HG03095 (cell line): Measurements from ENCODE around the gene WNT8B.

Experiments used
- ATAC-seq: cut with Tn5 transposase; IDR thresholded peaks from one replicate; pipeline ENCODE4 v1.9.1; 2021; ENCODE audit warnings: moderate library complexity; ENCODE audit not compliant: unreplicated experiment

WNT8B gene

DNA sequence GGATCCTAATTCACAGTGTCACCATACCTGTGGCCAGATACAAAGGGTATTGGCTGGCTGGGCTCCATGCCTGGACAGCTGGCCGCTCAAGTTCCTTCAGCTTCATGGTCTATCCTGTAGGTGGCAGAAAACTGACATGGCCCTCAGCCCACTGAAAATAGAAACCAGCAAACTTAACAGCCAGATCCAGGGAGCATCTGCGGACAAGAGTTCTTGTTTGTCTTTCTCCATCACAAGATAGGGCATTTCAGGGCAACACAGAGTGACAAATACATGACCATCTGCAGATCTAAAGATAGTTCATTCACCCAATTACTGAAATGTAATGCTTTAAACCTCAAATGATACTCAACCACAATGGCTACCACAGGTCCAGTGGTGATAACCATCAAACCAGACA lies 54.0 kb downstream of the WNT8B start:
- no peak for ATAC-seq

DNA sequence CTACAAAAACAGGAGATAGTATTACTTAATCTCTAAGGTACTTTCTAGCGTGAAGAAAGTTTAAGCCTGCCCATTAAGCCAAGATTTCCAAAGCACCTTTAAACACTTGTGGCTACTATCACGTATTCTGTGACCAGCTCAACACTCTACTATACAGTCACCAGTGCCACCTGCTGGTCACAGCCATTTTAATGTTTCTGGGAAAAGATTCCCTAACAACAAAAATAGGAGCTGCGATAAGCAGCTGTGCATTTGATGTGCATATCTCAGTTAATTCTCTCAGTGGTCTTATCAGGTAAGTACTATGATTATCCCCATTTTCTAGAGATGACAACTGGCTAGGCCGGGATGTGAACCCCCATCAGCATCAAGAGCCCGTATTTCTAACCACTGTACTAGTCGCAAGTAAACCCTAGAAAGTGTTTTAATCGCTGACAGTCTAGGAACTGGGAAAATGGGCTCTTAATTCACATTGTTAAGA lies 56.0 kb downstream of the WNT8B start:
- ATAC-seq: no peak

DNA sequence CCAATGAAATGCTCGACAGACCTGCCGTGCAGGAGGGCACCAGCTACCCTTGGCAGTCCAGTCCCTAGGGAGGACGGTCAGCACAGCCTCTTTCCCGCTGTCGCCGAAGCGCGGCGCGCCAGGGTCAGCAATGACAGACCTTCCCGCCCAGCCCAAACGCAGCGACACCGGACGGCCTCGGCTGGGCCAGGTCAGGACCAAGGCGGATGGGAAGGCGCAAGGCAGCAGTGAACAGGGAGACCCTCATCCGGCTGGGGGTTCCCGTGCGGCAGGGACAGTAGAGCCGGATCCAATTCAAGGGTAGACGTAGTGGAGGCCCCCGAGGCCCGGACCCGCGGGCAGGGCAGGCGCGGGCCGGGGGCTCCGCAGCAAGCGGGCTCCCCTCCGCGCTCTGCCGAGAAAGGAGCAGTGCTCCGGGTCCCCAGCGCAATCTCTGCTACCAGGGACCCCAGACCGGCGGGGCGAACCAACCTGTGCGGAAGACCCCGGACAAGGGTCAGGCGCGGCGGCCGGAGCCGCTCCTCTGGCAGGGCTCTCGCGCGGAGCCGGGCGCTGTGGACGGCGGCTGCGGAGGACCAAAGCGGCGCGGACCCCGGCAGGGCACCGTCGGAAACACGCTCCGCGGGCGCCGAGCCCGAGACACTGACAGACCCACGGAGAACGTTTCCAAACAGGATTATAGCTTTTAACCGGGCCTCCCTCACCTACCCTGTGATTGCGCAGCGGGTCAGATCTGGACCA lies 56.7 kb downstream of the WNT8B start, which contains the start of gene SEC31B:
Gene SEC31B, minus strand, starts transcription at position 551 of the 741 bp plus-strand sequence. CDS start 2,909 bp downstream, outside the sequence.
- ATAC-seq: no peak

DNA sequence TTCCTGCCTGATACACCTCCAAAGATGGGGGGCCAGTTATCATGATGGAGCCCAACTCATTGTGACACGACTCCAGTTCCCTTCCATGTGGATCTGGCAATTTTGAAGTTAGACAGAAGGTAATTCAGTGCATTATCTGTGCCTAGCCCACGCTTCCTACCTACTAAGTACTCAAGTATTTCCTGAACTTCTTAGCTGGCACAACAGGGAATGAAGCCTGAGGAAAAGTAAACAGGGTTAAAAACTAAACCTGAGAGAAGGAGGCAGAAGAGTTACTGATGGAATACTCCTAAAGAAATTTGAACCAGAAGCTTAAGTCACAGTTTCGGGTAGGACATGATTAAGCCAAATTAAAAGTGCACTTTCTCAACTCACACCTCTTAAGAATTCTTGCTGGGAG lies 58.0 kb downstream of the WNT8B start:
- ATAC-seq: no peak

DNA sequence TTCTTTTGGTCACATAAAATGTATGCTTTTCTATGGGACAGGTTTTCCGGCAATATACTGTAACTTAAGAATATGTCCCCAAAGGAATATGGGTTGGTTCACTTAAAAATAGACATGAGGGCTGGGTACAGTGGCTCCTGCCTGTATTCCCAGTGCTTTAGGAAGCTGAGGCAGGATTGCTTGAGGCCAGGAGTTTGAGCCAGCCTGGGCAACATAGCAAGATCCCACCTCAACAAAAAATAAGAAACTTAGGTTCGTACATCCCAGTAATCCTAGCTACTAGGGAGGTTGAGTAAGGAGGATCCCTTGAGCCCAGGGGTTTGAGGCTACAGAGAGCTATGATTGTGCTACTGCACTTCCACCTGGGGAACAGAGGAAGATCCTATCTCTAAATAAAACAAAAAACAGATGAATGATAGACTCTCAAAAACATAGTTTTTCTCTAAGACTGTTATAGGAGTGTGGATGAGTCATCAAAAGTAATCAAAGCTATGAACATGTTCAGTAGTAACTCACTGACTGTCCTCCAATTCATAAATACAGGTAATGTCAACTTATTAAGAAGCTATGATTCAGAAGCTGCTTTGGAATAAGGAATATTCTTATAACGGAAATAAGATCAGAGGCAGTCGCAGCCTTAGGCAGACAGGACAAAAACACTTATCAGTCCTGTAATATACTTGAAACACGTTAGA lies 59.4 kb downstream of the WNT8B start:
- ATAC-seq: no peak

DNA sequence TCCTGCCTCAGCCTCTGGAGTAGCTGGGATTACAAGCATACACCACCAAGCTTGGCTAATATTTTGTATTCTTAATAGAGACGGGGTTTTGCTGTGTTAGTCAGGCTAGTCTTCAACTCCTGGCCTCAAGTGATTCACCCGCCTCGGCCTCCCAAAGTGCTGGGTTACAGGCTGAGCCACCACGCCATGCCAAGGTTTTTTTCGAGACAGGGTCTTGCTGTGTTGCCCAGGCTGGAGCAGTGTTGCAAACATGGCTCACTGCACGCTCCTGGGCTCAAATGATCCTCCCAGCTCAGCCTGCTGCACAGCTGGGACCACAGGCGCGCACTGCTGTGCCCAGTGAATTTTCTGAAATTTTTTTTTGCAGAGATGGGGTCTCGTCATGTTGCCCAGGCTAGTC lies 60.1 kb downstream of the WNT8B start:
- ATAC-seq: no peak

DNA sequence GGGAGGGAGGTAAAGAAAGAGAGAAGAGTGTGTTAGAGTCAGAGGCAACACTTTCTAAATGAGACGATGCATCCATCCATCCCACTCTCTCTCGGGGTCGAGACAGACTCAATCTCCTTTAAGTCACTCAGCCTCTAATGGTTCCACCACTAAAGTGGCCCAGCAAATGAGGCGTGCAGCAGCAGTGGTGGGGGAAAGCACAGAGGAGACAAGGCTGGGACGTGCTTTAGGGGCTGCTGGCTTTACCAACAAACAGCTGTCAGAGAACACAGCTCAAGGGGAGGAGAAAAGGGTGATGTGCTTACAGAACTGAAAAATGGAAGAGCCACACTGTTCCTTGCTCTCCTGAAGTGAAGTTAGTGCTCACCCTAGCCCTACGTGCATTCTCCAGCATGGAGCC lies 61.4 kb downstream of the WNT8B start:
- no peak for ATAC-seq

DNA sequence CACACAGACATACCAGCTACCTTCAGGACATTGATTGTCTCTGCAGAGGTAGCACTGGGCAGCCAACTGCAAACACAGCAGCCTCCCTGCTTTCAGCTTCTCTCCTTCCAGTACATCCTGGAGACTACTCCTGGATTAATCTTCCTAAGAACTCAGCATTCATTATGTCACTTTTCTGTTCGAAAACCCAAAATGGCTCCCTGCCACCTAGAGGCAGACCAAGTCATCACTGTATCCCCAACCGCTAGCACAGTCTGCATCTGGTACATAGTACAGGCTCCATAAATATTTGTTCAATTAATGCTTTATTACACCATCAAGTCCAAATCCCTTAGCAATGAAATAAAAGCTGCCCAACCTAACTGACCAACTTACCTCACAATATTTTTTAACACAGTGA lies 61.8 kb downstream of the WNT8B start:
- no peak for ATAC-seq

DNA sequence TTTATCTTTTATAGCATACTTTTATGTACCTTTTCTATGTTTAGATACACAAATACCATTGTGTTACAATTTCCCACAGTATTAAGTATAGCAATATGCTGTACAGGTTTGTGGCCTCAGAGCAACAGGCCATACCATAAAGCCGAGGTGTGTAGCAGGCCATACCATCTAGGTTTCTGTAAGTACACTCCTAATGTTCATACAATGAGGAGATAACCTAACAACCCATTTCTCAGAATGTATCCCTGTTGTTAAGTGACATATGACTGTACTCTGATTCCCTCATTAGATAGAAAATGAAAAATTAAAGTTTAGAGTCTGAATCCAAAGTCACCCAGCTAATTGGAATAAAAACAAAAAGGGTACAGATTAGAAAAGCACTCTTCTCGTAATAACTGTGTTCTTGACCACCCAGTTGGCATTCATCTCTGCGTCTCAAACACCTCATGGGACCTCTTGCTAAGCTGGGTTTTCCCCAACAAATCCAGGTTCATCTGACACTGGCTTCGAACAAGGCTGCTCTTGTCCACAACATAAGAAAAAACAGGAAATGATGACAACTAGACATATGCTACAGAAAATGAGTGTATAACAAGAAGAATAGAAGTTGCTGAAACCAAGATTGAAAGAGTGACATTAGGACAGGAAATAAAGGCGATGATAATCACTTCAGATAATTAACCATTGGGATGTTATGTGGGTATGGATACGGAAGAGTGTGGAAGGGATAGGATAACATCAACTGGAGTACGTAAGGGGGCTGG lies 65.5 kb downstream of the WNT8B start:
- ATAC-seq: no peak

DNA sequence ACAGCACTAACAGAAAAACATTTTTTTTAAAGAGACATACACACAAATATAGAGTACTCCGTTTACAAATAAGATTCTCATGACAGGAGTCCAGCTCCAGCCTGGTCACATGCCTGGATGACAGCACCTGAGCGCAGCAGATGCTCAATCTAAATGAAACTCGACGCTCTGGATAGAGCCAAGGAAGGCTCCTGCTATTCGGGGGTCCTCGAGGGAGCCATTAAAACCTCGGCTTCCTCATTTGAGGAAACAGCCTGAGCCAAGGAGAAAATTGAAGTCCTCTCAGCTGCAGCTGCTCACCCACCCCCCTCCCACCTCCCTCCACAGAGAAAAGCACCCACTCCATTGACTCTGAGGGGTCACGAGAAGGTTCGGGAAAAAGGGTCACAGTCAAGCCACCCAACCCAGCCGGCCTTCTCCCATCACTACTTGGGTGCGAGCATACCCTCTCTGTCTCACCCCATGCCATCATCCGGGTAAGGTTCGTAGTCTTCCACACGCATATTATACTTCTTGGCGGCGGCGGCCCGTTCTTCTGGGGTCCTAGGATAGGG lies 66.2 kb downstream of the WNT8B start:
- peak; percentile 17 for ATAC-seq

DNA sequence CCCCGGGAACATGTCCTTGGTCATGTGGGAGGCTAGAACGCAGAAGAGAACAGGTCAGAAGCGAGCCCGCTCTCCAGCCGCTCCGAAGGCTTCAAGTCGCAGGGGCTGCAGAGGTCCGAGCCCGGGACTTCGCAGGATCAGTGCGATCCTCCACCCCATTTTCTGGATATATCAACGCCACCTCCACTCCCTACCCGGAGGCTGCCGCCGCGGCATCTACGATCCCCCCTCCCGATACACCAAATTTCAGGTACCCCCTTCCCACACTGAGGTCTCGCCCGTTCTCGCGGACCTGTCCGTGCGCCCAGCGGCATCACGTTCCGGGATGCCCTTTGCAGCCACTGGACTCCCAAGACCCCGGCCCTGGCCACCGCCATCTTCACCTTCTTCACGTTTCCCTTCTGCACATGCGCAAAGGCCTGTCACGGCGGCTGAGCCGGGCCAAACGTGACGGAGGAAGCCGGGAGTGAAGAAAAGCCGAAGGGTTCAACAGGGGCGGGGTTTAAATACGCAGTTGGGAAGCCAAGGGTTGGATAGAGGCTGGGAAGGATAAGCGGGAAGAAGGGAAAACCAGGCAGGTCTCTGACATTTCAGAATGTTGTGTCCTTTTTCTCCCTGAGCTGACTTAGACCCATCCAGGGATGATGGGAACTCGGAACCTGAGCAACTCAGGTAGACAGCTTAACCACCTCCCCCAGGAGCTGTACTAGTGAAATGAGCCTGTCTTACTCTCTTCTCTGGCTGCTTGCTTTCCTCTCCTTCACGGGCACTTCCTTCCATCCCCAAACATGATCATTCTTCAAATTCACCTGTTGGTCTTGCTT lies 66.9 kb downstream of the WNT8B start, which contains the start of gene NDUFB8:
Gene NDUFB8, minus strand, starts transcription at position 397 of the 824 bp plus-strand sequence. Its CDS starts 20 bp downstream, at position 377.
- ATAC-seq: peak; percentile 50

DNA sequence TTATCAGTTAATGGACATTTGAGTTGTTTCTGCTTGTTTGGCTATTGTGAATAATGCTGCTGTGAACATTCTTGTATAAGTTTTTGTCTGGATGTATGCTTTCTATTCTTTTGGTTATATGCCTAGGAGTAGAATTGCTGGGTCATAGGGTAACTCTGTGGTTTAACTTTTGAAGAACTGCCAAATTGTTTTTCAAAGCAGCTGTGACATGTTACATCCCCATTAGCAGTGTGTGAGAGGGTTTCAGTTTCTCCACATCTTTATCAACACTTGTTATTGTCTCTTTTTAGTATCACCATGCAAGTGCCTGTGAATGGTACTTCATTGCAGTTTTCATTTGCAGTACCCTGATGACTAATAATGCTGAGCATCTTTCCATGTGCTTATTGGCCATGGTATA lies 69.0 kb downstream of the WNT8B start:
- ATAC-seq: no peak
